DOHH2 (cell line): ENCODE data around the gene LSM8.

Source experiments
- EZH2phosphoT487 ChIP-seq: fragments of 200-600 bp; sonication (generic); IDR thresholded peaks from 2 replicates; pipeline ENCODE4 v1.6.1; 2017; ENCODE audit warnings: borderline replicate concordance, mild to moderate bottlenecking, antibody characterized with exemption, low read length, moderate library complexity, mixed read lengths
- TF ChIP-seq, protein P1 (sequence below): fragments of 200-600 bp; sonication (generic); IDR thresholded peaks from one replicate; pipeline ENCODE4 v1.5.1; 2014; ENCODE audit warnings: antibody characterized with exemption, mild to moderate bottlenecking, low read depth, low read length; ENCODE audit not compliant: poor library complexity, severe bottlenecking

DNA sequence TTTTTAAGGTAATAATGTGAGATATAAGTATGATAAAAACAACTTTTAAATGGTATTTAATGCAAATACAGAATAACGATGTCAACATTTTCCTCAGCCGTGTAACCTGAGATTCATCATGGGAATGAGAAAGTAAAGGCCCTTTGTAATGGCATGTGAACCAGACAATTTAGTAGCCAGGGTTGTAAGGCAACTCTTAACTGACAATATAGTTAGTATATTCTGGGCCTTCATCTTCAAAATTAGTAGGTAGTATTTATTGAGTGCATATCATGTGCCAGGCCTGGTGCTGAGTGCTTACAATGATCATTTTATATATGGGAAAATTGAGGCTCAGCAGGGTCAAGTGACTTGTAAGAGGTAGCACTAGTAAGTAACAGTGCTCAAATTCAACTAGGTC is 10.6 kb downstream of the LSM8 start:
- TF ChIP-seq, protein P1, sequence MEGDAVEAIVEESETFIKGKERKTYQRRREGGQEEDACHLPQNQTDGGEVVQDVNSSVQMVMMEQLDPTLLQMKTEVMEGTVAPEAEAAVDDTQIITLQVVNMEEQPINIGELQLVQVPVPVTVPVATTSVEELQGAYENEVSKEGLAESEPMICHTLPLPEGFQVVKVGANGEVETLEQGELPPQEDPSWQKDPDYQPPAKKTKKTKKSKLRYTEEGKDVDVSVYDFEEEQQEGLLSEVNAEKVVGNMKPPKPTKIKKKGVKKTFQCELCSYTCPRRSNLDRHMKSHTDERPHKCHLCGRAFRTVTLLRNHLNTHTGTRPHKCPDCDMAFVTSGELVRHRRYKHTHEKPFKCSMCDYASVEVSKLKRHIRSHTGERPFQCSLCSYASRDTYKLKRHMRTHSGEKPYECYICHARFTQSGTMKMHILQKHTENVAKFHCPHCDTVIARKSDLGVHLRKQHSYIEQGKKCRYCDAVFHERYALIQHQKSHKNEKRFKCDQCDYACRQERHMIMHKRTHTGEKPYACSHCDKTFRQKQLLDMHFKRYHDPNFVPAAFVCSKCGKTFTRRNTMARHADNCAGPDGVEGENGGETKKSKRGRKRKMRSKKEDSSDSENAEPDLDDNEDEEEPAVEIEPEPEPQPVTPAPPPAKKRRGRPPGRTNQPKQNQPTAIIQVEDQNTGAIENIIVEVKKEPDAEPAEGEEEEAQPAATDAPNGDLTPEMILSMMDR, result no peak
- TF ChIP-seq EZH2phosphoT487, result no peak
